NCI-H2081 (cell line): ENCODE data around the gene LKAAEAR1.

Source experiments
- DNase-seq, 2 experiments: peaks; one replicate each; lab custom pipeline; 2025; lab: John Stamatoyannopoulos, UW

The LKAAEAR1 gene

GRCh38 chr20:64110411-64111068 lies 26.3 kb upstream of the LKAAEAR1 start:
- no peak for DNase-seq

GRCh38 chr20:64109831-64110391 lies 25.7 kb upstream of the LKAAEAR1 start:
- no peak for DNase-seq

GRCh38 chr20:64108731-64109681 lies 24.8 kb upstream of the LKAAEAR1 start:
- no peak for DNase-seq

GRCh38 chr20:64107736-64108457 lies 23.7 kb upstream of the LKAAEAR1 start:
- no peak for DNase-seq

- no peak for DNase-seq
These were observed 23.0 kb upstream of the LKAAEAR1 start, which contains the start of gene NPBWR2 for GRCh38 chr20:64106981-64107735. Gene NPBWR2, minus strand, starts transcription at chr20:64107565. Its CDS starts 734 bp downstream, at chr20:64106831.

GRCh38 chr20:64106435-64106961 lies 22.3 kb upstream of the LKAAEAR1 start:
- no peak for DNase-seq

GRCh38 chr20:64105846-64106434 lies 21.7 kb upstream of the LKAAEAR1 start:
- DNase-seq = no peak

- no peak for DNase-seq
These were observed 20.7 kb upstream of the LKAAEAR1 start for GRCh38 chr20:64104667-64105451.

- DNase-seq = no peak
These were observed 19.9 kb upstream of the LKAAEAR1 start for GRCh38 chr20:64103871-64104666.

GRCh38 chr20:64102647-64103354 lies 18.6 kb upstream of the LKAAEAR1 start:
- DNase-seq = peak; percentile 47 to 59

- peak; percentile 48 to 52 for DNase-seq
These were observed 17.8 kb upstream of the LKAAEAR1 start for GRCh38 chr20:64101731-64102621.

GRCh38 chr20:64100946-64101688 lies 16.9 kb upstream of the LKAAEAR1 start:
- no peak for DNase-seq

GRCh38 chr20:64100566-64100888 lies 16.3 kb upstream of the LKAAEAR1 start:
- DNase-seq = no peak

GRCh38 chr20:64099880-64100565 lies 15.8 kb upstream of the LKAAEAR1 start:
- DNase-seq = peak; percentile 37 to 57

- DNase-seq = peak; percentile 52 to 87
These were observed 15.0 kb upstream of the LKAAEAR1 start for GRCh38 chr20:64099086-64099786.
